Esophagus squamous epithelium (tissue), 4 donors: ENCODE results near the gene RERE.

ENCODE experiments used
- POLR2A ChIP-seq, 4 donors: fragments of 450-650 bp; IDR thresholded peaks; one replicate each; pipeline ENCODE4 v1.6.1; 2017; ENCODE audit warnings: antibody characterized with exemption in 4 of 4, mild to moderate bottlenecking in 4 of 4, moderate library complexity in 3 of 4
- TF ChIP-seq, protein P1 (sequence below), 6 experiments: fragments of 450-650 bp in 4 of 6; fragments of 200-600 bp in 2 of 6; sonication (generic) in 2 of 6; IDR thresholded peaks; one replicate each; pipeline ENCODE4 v1.5.1; 2016 to 2019; ENCODE audit warnings: antibody characterized with exemption in 6 of 6, mild to moderate bottlenecking in 4 of 6, moderate library complexity in 4 of 6

- TF ChIP-seq, protein P1, sequence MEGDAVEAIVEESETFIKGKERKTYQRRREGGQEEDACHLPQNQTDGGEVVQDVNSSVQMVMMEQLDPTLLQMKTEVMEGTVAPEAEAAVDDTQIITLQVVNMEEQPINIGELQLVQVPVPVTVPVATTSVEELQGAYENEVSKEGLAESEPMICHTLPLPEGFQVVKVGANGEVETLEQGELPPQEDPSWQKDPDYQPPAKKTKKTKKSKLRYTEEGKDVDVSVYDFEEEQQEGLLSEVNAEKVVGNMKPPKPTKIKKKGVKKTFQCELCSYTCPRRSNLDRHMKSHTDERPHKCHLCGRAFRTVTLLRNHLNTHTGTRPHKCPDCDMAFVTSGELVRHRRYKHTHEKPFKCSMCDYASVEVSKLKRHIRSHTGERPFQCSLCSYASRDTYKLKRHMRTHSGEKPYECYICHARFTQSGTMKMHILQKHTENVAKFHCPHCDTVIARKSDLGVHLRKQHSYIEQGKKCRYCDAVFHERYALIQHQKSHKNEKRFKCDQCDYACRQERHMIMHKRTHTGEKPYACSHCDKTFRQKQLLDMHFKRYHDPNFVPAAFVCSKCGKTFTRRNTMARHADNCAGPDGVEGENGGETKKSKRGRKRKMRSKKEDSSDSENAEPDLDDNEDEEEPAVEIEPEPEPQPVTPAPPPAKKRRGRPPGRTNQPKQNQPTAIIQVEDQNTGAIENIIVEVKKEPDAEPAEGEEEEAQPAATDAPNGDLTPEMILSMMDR (IDR thresholded peaks at IDR 0.05) = no peak
- TF ChIP-seq POLR2A (IDR thresholded peaks at IDR 0.05) = no peak
These were observed 166.1 kb downstream of the RERE start for GRCh38 chr1:8651236-8651890.
